ENCODE results near the gene OLFML1.

The OLFML1 gene

GRCh38 chr11:7533199-7534041 lies 48.1 kb downstream of the OLFML1 start:
- no peak for DNase-seq

- DNase-seq = no peak
Measured at GRCh38 chr11:7534042-7534378, 48.7 kb downstream of the OLFML1 start.

- no peak for DNase-seq
Measured at GRCh38 chr11:7536100-7536499, 50.8 kb downstream of the OLFML1 start.

- no peak for DNase-seq
Measured at GRCh38 chr11:7537265-7537664, 52.0 kb downstream of the OLFML1 start.

- no peak for DNase-seq
Measured at GRCh38 chr11:7538031-7538430, 52.7 kb downstream of the OLFML1 start.

- no peak for DNase-seq
Measured at GRCh38 chr11:7538466-7539454, 53.5 kb downstream of the OLFML1 start.

- DNase-seq = no peak
Measured at GRCh38 chr11:7540830-7541555, 55.7 kb downstream of the OLFML1 start.

- no peak for DNase-seq
Measured at GRCh38 chr11:7543302-7543701, 58.0 kb downstream of the OLFML1 start.

GRCh38 chr11:7544021-7544420 lies 58.7 kb downstream of the OLFML1 start:
- no peak for DNase-seq

- DNase-seq = no peak
Measured at GRCh38 chr11:7545611-7546010, 60.3 kb downstream of the OLFML1 start.

- no peak for DNase-seq
Measured at GRCh38 chr11:7546324-7546791, 61.1 kb downstream of the OLFML1 start.

- DNase-seq = no peak
Measured at GRCh38 chr11:7547687-7548086, 62.4 kb downstream of the OLFML1 start.

- DNase-seq = peak in 1 of 2 experiments; percentile 1
Measured at GRCh38 chr11:7548659-7549274, 63.5 kb downstream of the OLFML1 start.

- no peak for DNase-seq
Measured at GRCh38 chr11:7549681-7550080, 64.4 kb downstream of the OLFML1 start.

GRCh38 chr11:7551571-7551970 lies 66.3 kb downstream of the OLFML1 start:
- DNase-seq = no peak

GRCh38 chr11:7552666-7553065 lies 67.4 kb downstream of the OLFML1 start:
- no peak for DNase-seq

- DNase-seq = no peak
Measured at GRCh38 chr11:7555052-7555699, 69.9 kb downstream of the OLFML1 start.

GRCh38 chr11:7558046-7558445 lies 72.7 kb downstream of the OLFML1 start:
- no peak for DNase-seq

GRCh38 chr11:7559398-7560283 lies 74.3 kb downstream of the OLFML1 start:
- DNase-seq = no peak

Data from SHP77 (cell line).